Measurements from ENCODE around the gene WDFY4. TPM values are rescaled to one million over a fixed set of nuclear protein-coding genes. Genes with fewer than 3 reads are reported as not detected.

Gene WDFY4

DNA sequence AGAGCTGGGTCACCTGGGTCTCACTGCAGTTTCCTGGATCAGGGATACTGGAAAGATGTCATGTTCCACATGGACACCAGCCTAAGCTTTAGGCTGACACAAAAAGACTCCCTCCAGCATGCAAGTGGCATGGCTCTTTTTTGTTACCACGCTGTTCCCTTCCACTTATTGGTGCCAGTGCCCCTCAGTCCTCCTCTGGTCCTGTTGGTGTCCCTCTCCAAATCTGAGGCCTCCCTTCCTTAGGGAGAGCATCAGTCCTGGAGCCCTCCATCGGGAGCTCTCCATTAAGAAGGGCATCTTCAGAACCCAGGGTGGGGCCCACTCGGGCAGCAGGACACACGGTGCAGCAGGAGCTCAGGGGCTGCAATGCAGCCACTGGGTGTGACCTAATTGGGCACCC, 331.0 kb downstream of the WDFY4 start:
- no peak overlapping the region for H3K4me3 ChIP-seq (ENCODE audit: low read length)
- H3K4me2 ChIP-seq (ENCODE audit: low read length) = no peak overlapping the region
- no peaks in the 10 kb centered on the region for H3K36me3 ChIP-seq (ENCODE audit: insufficient read depth, low read length)
- no peaks in the 10 kb centered on the region for H3K9me3 ChIP-seq (replicated peaks; ENCODE audit: low read length)
- peaks cover 15% of the 10 kb centered on the region for H3K27me3 ChIP-seq (ENCODE audit: control insufficient read depth, insufficient read depth, low read length)
- H3K4me1 ChIP-seq (ENCODE audit: control insufficient read depth, insufficient read depth, low read length) = no peaks in the 10 kb centered on the region
- no peak overlapping the region for H3K9ac ChIP-seq (ENCODE audit: low read depth, low read length)

DNA sequence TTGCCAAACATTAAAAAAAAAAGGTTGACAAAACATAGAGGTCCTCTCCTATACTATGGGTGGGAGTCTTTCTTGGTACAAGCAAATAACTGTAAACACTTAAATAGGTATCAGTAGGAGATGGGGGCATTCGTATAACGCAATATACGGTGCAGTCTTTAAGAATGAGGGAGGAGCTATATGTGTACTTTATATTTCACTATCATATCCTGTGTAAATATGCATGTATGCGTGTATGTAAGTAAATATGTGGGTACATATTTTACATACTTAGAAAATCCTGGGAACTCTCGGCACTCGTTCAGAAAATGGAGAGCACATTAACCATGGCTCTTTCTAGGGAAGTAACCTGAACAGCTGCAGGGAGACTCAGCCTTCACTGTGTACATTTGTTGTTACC, 337.0 kb downstream of the WDFY4 start:
- Histone ChIP-seq H3K9ac (ENCODE audit: low read depth, low read length) (no peak overlapping the region), H3K4me3 (ENCODE audit: low read length) (no peak overlapping the region), H3K4me1 (ENCODE audit: control insufficient read depth, insufficient read depth, low read length) (no peaks in the 10 kb centered on the region), H3K27me3 (ENCODE audit: control insufficient read depth, insufficient read depth, low read length) (no peaks in the 10 kb centered on the region), H3K9me3 (replicated peaks; ENCODE audit: low read length) (no peaks in the 10 kb centered on the region), H3K36me3 (ENCODE audit: insufficient read depth, low read length) (no peaks in the 10 kb centered on the region), H3K4me2 (ENCODE audit: low read length) (no peak overlapping the region)

DNA sequence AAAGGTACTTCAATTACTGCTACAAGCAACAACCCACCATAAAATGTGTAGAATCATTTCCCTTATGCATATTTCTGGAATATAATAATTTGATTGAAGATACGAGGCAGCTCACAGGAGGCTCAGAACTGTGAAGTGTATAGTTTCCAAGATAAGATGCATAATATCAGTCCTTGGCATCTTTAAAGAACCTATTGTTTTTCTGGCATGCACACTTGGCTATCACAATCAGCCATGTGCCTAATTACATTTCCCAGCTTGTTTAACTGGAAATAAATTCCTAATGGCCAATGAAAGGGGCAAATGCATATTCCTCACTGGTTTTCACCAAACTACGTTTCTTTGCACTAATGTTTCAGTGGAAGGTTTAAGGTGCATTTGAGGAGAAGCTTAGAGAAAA, 338.4 kb downstream of the WDFY4 start:
- H3K27me3 ChIP-seq (ENCODE audit: control insufficient read depth, insufficient read depth, low read length) = peaks cover under 1% of the 10 kb centered on the region
- H3K9ac ChIP-seq (ENCODE audit: low read depth, low read length) = no peak overlapping the region
- no peak overlapping the region for H3K4me2 ChIP-seq (ENCODE audit: low read length)
- no peaks in the 10 kb centered on the region for H3K36me3 ChIP-seq (ENCODE audit: insufficient read depth, low read length)
- no peaks in the 10 kb centered on the region for H3K4me1 ChIP-seq (ENCODE audit: control insufficient read depth, insufficient read depth, low read length)
- H3K4me3 ChIP-seq (ENCODE audit: low read length) = no peak overlapping the region
- H3K9me3 ChIP-seq (replicated peaks; ENCODE audit: low read length) = no peaks in the 10 kb centered on the region

DNA sequence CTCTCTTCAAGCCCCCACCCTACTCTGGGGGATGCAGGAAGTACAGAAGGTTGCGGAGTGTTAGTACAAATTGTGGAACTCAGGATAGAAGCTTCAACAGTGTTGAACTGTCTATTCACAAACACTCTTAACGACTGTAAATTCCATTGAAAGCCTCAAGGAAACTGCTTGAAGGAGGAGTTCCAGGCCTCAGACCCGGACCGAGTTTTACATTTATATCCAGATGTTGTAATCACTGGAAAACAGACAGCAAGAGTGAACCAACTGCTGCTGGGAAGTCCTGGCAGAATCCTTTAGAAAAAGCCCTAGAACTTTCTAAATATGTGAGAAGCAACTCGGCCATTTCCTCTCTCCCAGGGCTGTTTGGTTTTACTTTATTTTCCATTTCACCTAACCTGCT, 339.1 kb downstream of the WDFY4 start:
- no peak overlapping the region for H3K4me2 ChIP-seq (ENCODE audit: low read length)

DNA sequence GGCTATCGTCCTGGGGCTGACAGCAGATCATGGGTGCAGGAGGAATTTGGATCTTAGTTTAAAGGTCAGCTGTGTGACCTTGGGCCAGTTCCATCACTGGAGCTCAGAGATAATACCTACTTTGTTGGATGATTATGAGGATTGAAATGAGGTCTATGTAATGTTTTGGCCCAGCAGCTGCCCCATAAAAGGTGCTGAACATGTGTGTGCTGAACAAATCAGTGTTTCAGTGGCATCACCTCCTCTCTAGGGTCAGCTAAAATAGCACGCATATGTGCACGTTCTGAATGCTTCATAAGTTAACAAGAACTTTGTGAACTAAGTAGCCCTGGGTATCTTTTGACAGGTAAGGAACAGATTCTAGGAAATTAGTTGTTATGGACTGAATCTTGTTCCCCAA, 339.8 kb downstream of the WDFY4 start:
- no peaks in the 10 kb centered on the region for H3K4me1 ChIP-seq (ENCODE audit: control insufficient read depth, insufficient read depth, low read length)
- no peaks in the 10 kb centered on the region for H3K36me3 ChIP-seq (ENCODE audit: insufficient read depth, low read length)
- no peak overlapping the region for H3K4me2 ChIP-seq (ENCODE audit: low read length)
- H3K9me3 ChIP-seq (replicated peaks; ENCODE audit: low read length) = no peaks in the 10 kb centered on the region
- no peak overlapping the region for H3K4me3 ChIP-seq (ENCODE audit: low read length)
- H3K27me3 ChIP-seq (ENCODE audit: control insufficient read depth, insufficient read depth, low read length) = peaks cover 9% of the 10 kb centered on the region
- H3K9ac ChIP-seq (ENCODE audit: low read depth, low read length) = no peak overlapping the region

More for the DNA sequence above, 339.1 kb downstream of the WDFY4 start:
- no peak overlapping the region for H3K9ac ChIP-seq (ENCODE audit: low read depth, low read length)
- H3K4me1 ChIP-seq (ENCODE audit: control insufficient read depth, insufficient read depth, low read length) = no peaks in the 10 kb centered on the region
- H3K9me3 ChIP-seq (replicated peaks; ENCODE audit: low read length) = no peaks in the 10 kb centered on the region
- peaks cover 3% of the 10 kb centered on the region for H3K27me3 ChIP-seq (ENCODE audit: control insufficient read depth, insufficient read depth, low read length)
- H3K4me3 ChIP-seq (ENCODE audit: low read length) = no peak overlapping the region
- H3K36me3 ChIP-seq (ENCODE audit: insufficient read depth, low read length) = no peaks in the 10 kb centered on the region

DNA sequence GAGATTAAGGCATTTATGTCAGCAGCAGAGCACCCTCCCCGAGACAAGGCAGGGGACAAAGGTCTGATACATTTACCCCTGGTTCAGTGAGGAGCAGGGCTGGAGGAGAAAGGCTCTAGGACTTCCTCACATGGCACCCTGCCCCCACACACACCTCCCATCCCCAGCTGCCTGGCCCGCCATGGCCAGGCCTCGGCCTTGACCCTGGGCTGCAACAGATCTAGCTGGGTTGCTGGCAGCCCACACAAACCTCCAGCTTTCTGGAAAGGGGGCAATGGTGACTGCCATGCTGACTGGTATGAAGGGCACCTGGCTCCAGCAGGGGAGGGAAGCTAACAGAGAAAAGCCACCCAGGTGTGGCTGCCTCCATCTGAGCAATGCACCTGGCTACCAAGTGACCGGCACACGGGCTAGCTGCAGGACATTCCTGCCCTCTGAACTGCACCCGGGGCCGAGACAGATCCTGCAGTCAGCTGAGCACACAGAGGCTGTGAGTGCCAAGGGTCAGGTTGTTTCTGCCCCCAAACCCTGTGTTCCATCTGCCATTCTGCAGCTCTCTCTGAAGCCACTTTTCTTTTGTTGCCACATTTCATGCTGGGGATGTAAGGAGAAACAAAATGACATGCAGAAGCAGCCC, 340.8 kb downstream of the WDFY4 start:
- peaks cover 9% of the 10 kb centered on the region for H3K27me3 ChIP-seq (ENCODE audit: control insufficient read depth, insufficient read depth, low read length)
- no peak overlapping the region for H3K4me3 ChIP-seq (ENCODE audit: low read length)
- H3K4me1 ChIP-seq (ENCODE audit: control insufficient read depth, insufficient read depth, low read length) = no peaks in the 10 kb centered on the region
- H3K4me2 ChIP-seq (ENCODE audit: low read length) = no peak overlapping the region
- no peaks in the 10 kb centered on the region for H3K36me3 ChIP-seq (ENCODE audit: insufficient read depth, low read length)
- H3K9ac ChIP-seq (ENCODE audit: low read depth, low read length) = no peak overlapping the region
- H3K9me3 ChIP-seq (replicated peaks; ENCODE audit: low read length) = no peaks in the 10 kb centered on the region

DNA sequence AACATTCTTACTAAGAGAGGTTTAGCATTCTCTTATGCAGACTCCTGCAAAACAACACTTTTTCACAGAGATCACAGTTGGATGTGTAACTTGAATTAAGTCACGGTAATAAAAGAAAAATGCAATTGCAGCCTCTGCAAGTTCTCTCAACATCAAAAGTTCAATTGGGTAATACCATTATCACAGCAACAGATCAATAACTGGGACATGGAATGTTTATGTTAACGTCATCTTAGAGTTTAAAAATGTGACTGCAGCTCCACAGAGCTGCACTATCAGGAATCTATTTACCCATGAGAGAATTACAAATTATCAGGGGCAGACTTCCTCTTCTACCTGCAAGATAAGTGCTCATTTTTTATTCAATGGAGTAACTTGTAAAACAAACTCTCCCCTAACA, 344.0 kb downstream of the WDFY4 start:
- H3K4me3 ChIP-seq (ENCODE audit: low read length) = no peak overlapping the region
- H3K27me3 ChIP-seq (ENCODE audit: control insufficient read depth, insufficient read depth, low read length) = peaks cover 9% of the 10 kb centered on the region
- no peaks in the 10 kb centered on the region for H3K4me1 ChIP-seq (ENCODE audit: control insufficient read depth, insufficient read depth, low read length)
- no peaks in the 10 kb centered on the region for H3K36me3 ChIP-seq (ENCODE audit: insufficient read depth, low read length)
- no peak overlapping the region for H3K4me2 ChIP-seq (ENCODE audit: low read length)
- no peaks in the 10 kb centered on the region for H3K9me3 ChIP-seq (replicated peaks; ENCODE audit: low read length)
- no peak overlapping the region for H3K9ac ChIP-seq (ENCODE audit: low read depth, low read length)

DNA sequence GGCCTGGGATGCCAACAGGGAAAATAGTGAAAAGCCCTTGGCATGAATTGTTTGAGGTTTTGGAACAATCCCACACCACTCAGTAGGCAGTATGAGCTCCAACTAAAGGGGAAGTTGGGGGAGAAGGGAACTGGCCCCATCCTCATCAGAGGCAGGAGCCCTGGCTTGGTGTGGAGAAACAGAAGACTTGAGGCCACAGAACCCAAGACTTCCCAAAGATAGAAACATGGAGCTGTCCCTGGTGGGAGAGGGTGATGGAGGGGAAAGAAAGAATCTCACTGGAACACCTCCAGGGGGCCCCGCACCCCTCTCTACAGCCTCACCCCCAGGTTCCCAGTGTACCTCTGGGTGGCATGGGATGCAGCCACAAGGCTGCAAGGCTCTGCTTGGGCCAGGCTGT, 345.0 kb downstream of the WDFY4 start:
- peaks cover 9% of the 10 kb centered on the region for H3K27me3 ChIP-seq (ENCODE audit: control insufficient read depth, insufficient read depth, low read length)
- H3K9me3 ChIP-seq (replicated peaks; ENCODE audit: low read length) = no peaks in the 10 kb centered on the region
- H3K4me2 ChIP-seq (ENCODE audit: low read length) = no peak overlapping the region
- no peaks in the 10 kb centered on the region for H3K4me1 ChIP-seq (ENCODE audit: control insufficient read depth, insufficient read depth, low read length)
- no peak overlapping the region for H3K9ac ChIP-seq (ENCODE audit: low read depth, low read length)
- H3K36me3 ChIP-seq (ENCODE audit: insufficient read depth, low read length) = no peaks in the 10 kb centered on the region
- no peak overlapping the region for H3K4me3 ChIP-seq (ENCODE audit: low read length)

Small RNA genes lying within 50 kb of the gene (small RNA-seq; reads per million reads assigned to genes)
- not detected for gene MIR4294

Measured in skeletal muscle satellite cell (primary cell).